Duodenal mucosa (tissue), 2 donors: ENCODE results near the gene TSGA10IP.

Source experiments
- H3K27ac ChIP-seq: one replicate; pipeline ENCODE4 v1.7.0; 2013; ENCODE audit warnings: low read depth, low read length
- H3K27me3 ChIP-seq, 2 donors: one replicate each; pipeline ENCODE4 v1.7.0; 2013; ENCODE audit warnings: low read length in 2 of 2, control low read depth in 1 of 2; ENCODE audit not compliant: insufficient read depth in 2 of 2, control insufficient read depth in 1 of 2
- H3K36me3 ChIP-seq, 2 donors: one replicate each; pipeline ENCODE4 v1.7.0; 2013; ENCODE audit warnings: low read length in 2 of 2, control low read depth in 1 of 2; ENCODE audit not compliant: insufficient read depth in 2 of 2, control insufficient read depth in 1 of 2
- H3K4me1 ChIP-seq, 2 donors: one replicate each; pipeline ENCODE4 v1.7.0; 2013; ENCODE audit warnings: low read length in 2 of 2, control low read depth in 1 of 2; ENCODE audit not compliant: insufficient read depth in 2 of 2, control insufficient read depth in 1 of 2
- H3K4me3 ChIP-seq, 2 donors: one replicate each; pipeline ENCODE4 v1.7.0; 2013; ENCODE audit warnings: low read length in 2 of 2, low read depth in 1 of 2
- H3K9ac ChIP-seq, 2 donors: one replicate each; pipeline ENCODE4 v1.7.0; 2013; ENCODE audit warnings: low read length in 2 of 2, low read depth in 1 of 2
- H3K9me3 ChIP-seq, 2 donors: one replicate each; pipeline ENCODE4 v1.7.0; 2013; ENCODE audit warnings: low read length in 2 of 2, control low read depth in 1 of 2; ENCODE audit not compliant: control insufficient read depth in 1 of 2

Gene TSGA10IP

GRCh38 chr11:65982824-65983588 is 37.7 kb downstream of the TSGA10IP start:
- Histone ChIP-seq H3K27ac (no peak overlapping the region), H3K9ac (no peak overlapping the region), H3K27me3 (no peaks in the 10 kb centered on the region), H3K4me1 (no peaks in the 10 kb centered on the region), H3K4me3 (no peak overlapping the region), H3K9me3 (no peaks in the 10 kb centered on the region), H3K36me3 (peaks cover 0 to 19% of the 10 kb centered on the region in 2 donors)

GRCh38 chr11:65983589-65983987 is 38.3 kb downstream of the TSGA10IP start:
- H3K9ac ChIP-seq: no peak overlapping the region
- H3K27me3 ChIP-seq: no peaks in the 10 kb centered on the region
- peaks cover 0 to 13% of the 10 kb centered on the region in 2 donors for H3K36me3 ChIP-seq
- H3K27ac ChIP-seq: no peak overlapping the region
- no peaks in the 10 kb centered on the region for H3K4me1 ChIP-seq
- no peak overlapping the region for H3K4me3 ChIP-seq
- no peaks in the 10 kb centered on the region for H3K9me3 ChIP-seq

GRCh38 chr11:65987336-65987735 is 42.1 kb downstream of the TSGA10IP start:
- no peaks in the 10 kb centered on the region for H3K36me3 ChIP-seq
- no peaks in the 10 kb centered on the region for H3K27me3 ChIP-seq
- no peak overlapping the region for H3K27ac ChIP-seq
- no peak overlapping the region for H3K9ac ChIP-seq
- H3K4me1 ChIP-seq: no peaks in the 10 kb centered on the region
- H3K4me3 ChIP-seq: no peak overlapping the region
- no peaks in the 10 kb centered on the region for H3K9me3 ChIP-seq

- Histone ChIP-seq H3K4me3 (no peak overlapping the region), H3K27me3 (no peaks in the 10 kb centered on the region), H3K27ac (no peak overlapping the region), H3K36me3 (no peaks in the 10 kb centered on the region), H3K9ac (no peak overlapping the region), H3K4me1 (no peaks in the 10 kb centered on the region), H3K9me3 (no peaks in the 10 kb centered on the region)
Measured at GRCh38 chr11:65988791-65989592, 43.7 kb downstream of the TSGA10IP start.

GRCh38 chr11:65992056-65992455 is 46.8 kb downstream of the TSGA10IP start:
- H3K27ac ChIP-seq: no peak overlapping the region
- H3K9ac ChIP-seq: no peak overlapping the region
- no peaks in the 10 kb centered on the region for H3K27me3 ChIP-seq
- no peaks in the 10 kb centered on the region for H3K9me3 ChIP-seq
- H3K4me1 ChIP-seq: no peaks in the 10 kb centered on the region
- H3K4me3 ChIP-seq: no peak overlapping the region
- peaks cover 0 to 2% of the 10 kb centered on the region in 2 donors for H3K36me3 ChIP-seq

DNA sequence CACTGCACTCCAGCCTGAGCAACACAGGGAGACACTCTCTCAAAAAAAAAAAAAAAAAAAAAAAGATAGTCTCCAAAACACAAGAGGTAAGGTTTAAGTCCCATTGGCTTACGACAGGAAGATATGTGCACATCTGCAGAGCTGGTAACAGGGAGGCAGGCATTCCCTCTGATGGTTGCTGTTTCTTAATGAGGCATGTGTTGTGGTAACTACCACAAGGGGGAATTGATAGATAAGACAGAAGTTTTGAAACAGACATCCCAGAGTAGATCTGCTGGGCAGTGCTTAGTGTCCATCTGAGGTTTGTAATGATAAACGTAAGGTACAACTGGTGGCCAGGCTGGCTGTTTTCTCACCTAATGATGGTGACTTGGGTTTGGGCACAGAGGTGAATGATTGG is 52.0 kb downstream of the TSGA10IP start:
- no peak overlapping the region for H3K27ac ChIP-seq
- H3K4me1 ChIP-seq: peaks cover 3 to 6% of the 10 kb centered on the region in 2 donors
- no peak overlapping the region for H3K9ac ChIP-seq
- no peaks in the 10 kb centered on the region for H3K9me3 ChIP-seq
- peaks cover 23 to 35% of the 10 kb centered on the region in 2 donors for H3K36me3 ChIP-seq
- no peak overlapping the region for H3K4me3 ChIP-seq
- H3K27me3 ChIP-seq: no peaks in the 10 kb centered on the region

DNA sequence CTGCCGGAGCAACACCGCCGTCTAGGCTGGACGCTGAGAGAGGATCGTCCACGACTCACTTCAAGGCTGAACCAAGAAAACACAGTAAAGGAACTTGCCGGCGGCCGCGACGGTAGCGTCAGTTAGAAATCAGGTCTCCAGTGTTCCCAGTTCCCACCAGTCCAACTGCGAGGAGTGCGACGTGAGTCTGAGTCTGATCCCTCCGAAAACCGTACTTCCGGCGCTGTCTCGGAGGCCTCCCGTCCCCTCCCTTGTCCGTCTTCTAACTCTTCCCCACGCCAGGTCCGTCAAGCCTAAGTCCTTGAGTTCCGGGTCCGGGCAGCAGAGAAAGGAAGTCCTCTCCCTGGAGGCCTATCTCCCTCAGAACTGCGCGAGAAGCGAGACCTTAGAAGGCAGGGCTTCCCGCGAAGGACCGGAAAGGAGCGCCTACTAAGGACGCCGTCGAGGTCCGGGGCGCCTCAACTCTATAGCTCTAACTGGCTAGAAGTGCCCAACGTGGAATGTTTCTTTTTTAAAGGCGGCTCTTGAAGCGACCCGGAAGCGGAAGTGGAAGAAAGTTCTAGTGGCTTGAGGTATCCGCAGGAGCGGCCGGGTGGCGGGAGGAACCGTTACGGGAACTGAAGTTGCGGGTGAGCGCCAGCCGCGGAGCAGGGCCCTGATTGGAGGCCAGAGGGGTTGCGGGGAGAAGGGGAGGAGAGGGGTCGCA is 56.8 kb downstream of the TSGA10IP start, which contains the start of the genes BANF1 and EIF1AD:
Gene BANF1, plus strand, starts transcription at position 562 of the 706 bp plus-strand sequence. CDS start 748 bp downstream, outside the sequence.
Gene EIF1AD, minus strand, starts transcription at position 216 of the 706 bp plus-strand sequence. CDS start 1,768 bp downstream, outside the sequence.
- Histone ChIP-seq H3K4me1 (peaks cover 10 to 16% of the 10 kb centered on the region in 2 donors), H3K9me3 (no peaks in the 10 kb centered on the region), H3K4me3 (peak within 1 kb of the TSS; percentile 98 to 100), H3K36me3 (peaks cover 32 to 44% of the 10 kb centered on the region in 2 donors), H3K9ac (peak within 1 kb of the TSS; percentile 90 to 99), H3K27ac (peak within 1 kb of the TSS; percentile 96), H3K27me3 (no peaks in the 10 kb centered on the region)

DNA sequence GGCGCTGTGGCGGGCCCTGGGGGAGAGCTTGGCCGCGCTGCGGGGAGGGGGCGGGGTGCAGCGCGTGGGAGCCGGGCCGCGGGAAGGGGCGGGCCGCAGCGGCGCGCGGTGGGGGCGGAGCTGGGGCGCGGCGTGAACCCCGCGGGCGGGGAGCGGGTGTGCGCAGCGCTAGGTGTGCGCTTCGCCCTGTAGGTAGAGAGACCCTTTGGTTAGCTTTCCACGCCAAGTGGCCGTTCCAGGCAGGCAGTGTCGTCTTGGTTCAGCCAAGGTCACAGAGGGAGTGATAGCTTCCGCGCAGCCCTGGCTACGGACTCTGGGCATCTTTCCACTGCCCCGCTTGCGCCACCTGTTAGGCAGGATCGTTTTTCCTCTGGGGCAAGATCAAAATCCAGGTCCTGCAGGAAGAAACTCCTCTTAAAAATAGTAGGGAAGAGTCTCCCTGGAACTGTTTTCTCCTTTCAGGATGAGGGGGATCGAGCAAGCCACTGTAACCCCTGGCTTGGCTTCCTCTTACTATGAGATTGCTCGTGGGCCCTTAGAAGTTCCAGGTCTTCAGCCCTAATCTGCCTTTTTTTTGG is 57.5 kb downstream of the TSGA10IP start:
- peak overlapping the region; percentile 96 for H3K27ac ChIP-seq
- H3K4me1 ChIP-seq: peaks cover 10 to 16% of the 10 kb centered on the region in 2 donors
- H3K36me3 ChIP-seq: peaks cover 26 to 37% of the 10 kb centered on the region in 2 donors
- H3K4me3 ChIP-seq: peak overlapping the region; percentile 98 to 100
- no peaks in the 10 kb centered on the region for H3K27me3 ChIP-seq
- peak overlapping the region; percentile 90 to 99 for H3K9ac ChIP-seq
- no peaks in the 10 kb centered on the region for H3K9me3 ChIP-seq

- peaks cover 23 to 32% of the 10 kb centered on the region in 2 donors for H3K36me3 ChIP-seq
- peak overlapping the region; percentile 78 to 99 for H3K9ac ChIP-seq
- peaks cover 10 to 16% of the 10 kb centered on the region in 2 donors for H3K4me1 ChIP-seq
- no peak overlapping the region for H3K27ac ChIP-seq
- H3K27me3 ChIP-seq: no peaks in the 10 kb centered on the region
- H3K9me3 ChIP-seq: no peaks in the 10 kb centered on the region
- H3K4me3 ChIP-seq: peak overlapping the region; percentile 98 to 100
Measured at GRCh38 chr11:66003291-66003690, 58.0 kb downstream of the TSGA10IP start.
